Activated T-helper 9 cell treated with anti-CD3 and anti-CD28 coated beads, Interleukin-2, amount 50 U/mL, for 16 hours (primary cell): ENCODE results near the gene XDH.

Experiments used
- DNase-seq: peaks from one replicate; pipeline ENCODE4 v3.0.0-alpha.2; 2020; ENCODE audit warnings: low read depth

Gene XDH

DNA sequence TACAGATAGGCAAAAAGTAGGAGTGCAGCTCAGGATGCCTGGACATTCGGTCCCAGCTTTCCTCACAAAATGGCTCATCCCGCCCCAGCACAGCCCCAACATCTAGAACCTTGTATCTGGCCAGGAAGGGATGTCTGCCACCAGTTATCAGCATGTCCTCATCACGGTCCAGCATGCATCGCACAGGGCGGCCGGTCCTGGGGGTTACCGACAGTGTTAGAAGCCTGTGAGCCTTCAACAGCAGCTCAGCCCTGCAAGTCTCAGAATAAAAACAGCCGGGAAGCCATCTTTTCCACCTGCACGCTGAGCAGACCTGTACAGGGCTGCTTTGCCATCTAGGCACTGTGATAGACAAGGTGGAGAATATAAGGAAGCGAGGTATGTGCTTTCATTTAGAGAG, 49.2 kb downstream of the XDH start:
- no peak for DNase-seq

DNA sequence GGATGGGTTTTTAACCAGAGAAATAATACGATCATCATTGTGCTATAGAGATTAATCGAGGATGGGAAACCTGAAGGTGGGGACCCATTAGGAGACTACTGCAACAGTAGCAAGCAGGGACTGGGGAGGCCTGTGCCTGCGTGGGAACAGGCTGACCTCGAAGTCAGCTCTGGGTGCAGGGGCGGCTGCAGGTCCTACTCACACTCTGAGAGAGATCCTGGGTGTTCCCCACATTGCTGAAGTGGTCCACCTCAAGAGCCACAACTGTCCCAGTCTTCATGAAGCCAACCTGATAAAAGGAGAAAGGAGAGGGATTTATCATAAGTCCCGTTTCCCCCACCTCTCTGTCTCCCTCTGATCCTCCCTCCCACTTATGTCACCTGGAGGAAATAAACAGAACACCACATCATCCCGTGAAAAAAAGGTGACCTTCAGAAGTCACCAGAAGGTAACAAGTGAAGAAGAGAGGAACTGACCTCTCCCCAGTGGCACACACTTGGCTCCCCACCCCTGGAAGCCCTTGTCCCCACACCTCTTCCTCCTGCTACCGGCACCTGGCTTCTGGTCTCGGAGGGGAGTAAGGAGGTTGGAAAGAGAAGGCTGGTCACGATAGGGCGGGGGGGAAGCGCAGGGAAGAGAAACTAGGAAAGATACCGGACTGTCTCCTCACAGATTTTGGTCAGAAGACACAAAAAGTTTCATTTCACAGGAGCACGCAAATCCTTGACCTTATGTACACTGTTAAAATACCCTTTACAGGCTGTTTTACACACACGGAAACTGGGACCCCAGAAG, 50.4 kb downstream of the XDH start:
- no peak for DNase-seq

DNA sequence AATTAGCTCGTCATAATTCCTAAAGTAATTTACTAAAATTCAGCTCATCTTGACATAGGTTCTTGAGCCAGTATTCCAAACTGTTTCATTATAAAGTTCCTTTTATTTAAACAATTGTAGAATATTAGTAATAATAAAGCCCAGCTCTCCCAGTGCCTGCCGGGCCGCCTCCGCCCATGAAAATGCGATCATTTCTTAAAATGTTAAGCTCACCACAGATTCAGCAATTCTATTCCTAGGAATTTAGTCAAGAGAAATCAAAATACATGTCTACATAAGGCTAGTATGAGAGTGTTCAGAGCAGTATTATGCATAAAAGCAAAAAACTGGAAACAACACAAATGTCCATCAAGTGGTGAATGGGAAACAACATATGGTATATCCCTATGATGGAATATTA, 52.0 kb downstream of the XDH start:
- no peak for DNase-seq

DNA sequence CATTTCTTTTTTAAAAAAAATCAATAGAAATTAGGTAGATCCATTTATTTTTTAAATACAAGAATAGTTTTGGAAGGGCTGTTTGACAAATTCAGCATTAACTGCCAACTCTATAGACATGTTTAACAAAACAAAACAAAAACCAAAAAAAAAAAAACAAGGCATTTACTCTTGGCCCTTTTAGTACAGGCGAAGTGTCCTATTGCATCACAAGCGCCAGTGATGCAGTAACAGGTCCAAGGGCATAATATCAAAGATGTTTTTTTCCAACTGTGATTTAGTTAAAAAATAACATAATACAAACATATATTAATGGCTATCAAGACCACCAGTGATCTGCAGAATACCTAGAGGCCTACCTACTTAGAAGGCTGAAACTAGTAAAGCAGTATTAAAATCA, 55.3 kb downstream of the XDH start:
- no peak for DNase-seq

DNA sequence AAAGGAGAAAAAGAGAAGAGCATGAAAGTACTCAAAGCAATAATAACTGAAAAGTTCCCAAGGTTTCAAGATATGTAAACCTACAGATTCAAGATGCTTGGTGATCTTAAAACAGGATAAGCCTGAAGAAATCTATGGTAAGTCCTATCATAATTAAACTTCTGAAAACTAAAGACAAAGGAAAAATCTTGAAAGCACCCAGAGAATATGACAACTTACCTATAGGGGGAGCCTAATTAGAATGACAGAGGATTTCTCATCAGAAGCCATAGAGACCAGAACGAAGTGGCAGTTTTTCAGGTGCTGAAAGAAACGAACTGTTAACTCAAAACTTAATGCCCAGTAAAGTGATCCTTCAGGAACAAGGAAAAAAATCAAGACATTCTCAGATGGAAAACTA, 59.7 kb downstream of the XDH start:
- no peak for DNase-seq

DNA sequence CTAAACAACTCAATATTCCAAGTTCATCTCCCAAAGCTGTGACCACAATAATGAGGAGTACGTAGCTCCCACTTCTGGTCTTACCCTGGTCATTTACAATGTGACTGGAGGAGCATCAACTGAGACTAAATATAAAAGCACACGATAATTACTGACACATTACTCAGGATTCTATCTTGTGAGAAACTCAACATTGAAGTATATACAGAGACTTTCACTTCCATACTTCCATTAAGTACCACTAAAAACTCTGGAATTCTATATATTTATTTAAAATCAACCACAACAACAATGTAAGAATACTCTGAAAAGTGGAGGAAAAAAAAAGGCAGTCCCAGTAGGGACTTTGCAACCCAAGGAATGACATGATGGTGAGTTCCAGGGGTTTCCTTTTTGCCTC, 61.4 kb downstream of the XDH start:
- DNase-seq = no peak

DNA sequence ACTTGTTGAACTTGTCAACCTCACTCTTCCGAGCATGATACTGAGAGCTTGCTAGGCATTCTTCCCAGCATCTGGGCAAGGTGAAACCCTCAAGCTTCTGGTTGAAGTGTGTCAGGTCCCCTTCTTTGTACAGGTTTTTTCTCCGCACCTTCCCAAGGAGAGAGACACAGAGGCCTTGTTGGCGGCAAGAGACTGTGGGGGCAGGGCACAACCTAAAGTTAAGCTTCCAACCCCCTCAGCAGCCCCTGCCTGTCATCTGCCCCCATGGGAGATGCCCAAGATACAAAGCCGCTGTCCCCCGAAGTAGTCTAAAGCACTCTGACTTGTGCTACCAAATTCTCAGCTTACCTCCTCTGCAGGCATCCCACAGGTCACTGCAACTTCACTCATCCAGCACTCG, 64.9 kb downstream of the XDH start:
- DNase-seq = no peak

DNA sequence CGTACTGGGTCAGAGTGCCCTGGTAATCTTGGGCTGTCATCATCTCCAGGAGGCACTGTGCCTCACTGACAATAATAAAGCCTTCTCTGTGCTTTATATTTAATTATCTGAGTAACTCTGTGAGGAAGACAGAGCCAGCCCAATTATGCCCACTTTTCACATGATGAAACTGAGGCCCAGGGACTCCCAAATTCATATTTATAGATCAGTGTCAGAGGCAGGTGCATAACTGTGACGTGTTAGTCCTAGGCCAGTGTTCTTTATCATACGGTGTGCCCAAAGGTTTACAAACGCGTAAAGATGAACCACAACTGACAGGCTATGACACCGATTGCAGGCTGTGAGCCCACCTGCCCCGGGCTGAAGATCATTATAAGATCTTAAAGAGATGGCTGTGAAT, 65.4 kb downstream of the XDH start:
- no peak for DNase-seq

DNA sequence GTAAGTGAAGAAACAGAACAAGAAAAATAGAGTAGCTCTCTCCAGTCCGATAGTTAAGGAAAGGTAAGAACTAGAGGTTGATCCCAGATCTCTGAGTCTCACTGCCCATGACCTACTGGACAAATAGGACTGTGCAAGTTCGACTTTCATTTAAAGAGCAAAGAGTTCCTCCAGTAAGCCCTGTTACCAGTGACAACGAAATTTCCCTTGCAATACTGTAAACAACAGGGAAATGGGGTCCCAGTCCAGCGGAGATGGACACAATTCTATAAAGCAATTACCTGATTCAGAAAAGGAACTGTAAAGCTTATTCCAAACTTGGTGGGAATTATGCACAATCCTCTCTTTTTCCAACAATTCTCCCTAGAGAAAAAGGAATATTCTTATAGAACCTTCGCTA, 65.9 kb downstream of the XDH start:
- no peak for DNase-seq

DNA sequence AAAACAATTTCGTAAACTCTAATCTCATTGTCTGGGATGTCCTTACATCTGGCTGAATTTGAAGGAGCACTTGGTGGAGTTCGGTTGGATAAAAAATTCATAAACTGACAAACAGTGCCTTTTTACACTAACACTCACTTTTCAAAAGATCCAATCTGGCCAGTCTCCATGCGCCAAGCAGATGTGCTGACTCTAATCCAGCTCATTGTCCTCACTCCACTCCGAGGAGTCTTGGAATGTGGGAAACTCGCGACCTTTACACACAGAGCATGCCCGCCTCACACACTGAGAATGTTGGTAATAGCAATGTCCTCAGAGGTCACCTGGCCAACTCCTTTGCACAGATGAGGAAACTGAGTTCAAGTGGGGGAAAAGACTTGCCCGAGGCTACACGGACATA, 66.8 kb downstream of the XDH start:
- no peak for DNase-seq

DNA sequence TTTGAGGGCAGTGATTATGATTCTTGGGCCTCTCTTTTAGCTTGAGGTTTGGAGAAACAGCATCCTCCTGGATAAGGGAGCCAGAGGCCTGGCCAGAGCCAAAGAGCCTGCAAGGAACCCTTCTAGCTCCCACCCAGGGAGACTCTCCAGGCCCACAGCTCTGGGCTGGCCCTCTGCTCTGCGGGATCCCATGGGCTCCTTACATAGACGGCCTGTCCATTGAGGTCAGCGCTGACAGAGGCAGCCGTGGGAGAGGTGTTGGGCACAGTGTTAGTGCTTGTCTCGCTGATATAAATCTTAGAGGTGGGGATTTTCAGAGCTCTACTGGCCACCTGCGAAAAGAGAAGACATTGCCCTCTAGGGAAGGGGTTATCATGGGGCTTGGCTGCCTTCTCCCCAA, 67.2 kb downstream of the XDH start:
- no peak for DNase-seq

DNA sequence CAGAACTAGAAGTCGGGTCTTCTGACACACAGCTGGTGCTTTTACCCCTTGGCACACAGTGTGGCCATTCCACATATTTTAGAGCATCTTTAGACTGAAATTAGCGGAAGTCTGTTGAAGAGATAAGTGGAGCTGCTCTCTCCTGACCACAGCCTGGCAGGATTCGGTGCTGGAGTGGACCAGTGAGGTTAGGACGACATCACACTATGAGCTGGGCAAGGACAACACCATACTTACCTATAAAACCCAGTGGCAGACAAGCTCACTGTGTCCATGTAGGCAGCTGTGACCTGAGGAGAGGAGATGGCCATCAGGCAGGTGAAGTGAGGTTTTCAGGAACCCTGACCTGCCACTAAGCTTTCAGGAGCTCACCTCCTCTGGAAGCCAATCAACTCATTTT, 70.1 kb downstream of the XDH start:
- DNase-seq = no peak

DNA sequence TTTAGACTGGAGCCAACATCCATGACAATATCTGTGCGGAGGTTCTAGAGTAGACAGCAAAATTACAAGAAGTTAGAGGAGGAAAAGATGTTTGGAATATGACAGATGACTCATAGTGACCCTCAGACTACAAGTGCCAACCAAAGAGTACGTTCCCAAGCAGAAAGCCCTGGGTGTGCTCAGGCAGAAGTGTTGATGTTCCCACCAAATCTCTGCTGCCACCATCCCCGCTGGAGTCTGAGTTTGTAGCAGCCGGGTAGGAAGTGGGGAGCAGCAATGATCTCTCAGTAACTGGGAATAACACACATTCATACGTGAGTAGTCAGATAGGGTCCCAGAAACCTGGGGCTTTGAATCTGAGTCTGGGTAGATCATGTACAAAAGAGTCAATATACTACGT, 73.2 kb downstream of the XDH start:
- no peak for DNase-seq

DNA sequence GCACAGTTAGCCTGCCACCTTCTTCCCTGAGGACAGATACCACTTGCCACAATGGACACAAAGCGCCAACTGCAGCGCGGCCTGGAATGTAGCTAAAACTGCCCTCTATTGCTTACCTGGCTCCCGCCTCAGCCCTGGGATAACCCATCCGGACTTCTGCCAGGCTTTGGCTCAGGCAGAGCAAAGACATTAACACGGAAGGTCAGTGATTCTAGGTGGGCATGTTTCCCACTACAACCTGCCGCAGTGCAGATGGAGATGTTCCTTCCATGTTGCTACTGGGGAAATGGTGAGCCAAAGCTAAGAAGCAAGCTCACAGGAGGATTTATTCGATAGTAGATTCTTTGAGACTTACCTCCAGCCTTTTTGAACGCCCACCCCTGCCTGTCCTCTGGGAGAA, 74.8 kb downstream of the XDH start:
- no peak for DNase-seq

DNA sequence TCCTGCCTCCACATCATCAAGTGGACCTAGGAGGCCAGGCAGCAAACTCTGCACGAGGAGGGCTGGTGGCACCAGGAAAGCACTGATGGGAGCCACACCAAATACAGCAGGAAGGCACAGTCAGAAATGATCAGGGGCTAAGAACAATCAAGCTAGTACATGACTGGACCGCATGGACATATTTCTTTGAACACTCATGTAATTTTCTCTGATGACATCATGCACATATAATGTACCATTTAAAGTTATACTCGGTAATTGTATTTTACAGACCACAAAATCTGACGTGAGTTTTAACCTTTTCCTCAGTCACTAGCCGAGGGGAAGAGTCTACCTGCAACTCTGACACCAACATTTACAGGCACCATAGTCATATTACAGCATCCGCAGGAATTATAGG, 76.7 kb downstream of the XDH start:
- DNase-seq = no peak

DNA sequence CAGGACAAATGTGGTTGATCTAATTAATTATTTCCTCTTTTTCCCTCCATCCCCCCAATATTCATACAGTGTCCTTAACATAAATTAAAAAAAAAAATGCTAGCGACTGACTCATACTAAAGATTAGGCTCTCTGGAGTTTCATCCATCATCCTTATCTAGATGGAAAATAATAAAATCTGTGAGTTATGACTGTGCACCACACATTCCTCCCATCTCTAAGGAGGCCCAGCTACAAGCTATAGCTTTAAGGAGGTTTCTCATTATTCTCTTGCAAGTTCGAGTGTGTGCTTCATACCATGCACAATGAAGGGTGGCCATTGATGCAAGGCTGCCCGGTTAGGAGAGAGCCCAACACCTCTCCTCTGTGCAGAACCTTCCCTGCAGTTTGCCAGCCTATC, 77.3 kb downstream of the XDH start:
- DNase-seq = no peak

DNA sequence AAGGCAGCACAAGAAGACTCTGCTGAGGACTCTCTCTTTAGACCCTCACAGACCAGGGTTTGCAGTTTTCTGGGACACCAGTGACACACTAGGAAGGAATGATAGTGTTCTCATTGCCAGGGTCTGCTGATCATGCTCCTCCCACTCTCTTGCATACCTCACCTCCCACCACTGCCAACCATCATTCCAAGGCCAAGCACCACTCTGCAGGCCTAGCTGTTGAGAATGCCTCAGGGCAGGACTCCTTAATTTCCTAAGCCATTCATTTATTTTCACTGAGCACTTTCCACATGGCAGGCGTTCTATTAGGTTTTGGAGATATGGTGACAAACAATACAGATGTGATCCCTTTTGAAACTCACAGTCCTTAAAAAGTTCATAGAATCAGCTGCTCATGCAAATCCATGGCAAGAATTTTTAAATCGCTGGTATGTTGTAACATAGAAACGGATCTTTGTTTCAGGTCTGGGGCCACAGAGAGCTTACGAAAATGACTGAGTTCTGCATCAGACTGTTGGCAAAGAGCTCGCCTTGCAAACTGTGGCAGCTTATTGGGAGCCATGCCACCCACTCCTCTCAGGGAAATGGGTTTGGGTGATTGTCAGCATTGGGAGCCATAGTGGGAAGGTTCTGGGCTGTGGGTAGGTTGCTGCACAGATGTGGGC, 78.5 kb downstream of the XDH start:
- no peak for DNase-seq

DNA sequence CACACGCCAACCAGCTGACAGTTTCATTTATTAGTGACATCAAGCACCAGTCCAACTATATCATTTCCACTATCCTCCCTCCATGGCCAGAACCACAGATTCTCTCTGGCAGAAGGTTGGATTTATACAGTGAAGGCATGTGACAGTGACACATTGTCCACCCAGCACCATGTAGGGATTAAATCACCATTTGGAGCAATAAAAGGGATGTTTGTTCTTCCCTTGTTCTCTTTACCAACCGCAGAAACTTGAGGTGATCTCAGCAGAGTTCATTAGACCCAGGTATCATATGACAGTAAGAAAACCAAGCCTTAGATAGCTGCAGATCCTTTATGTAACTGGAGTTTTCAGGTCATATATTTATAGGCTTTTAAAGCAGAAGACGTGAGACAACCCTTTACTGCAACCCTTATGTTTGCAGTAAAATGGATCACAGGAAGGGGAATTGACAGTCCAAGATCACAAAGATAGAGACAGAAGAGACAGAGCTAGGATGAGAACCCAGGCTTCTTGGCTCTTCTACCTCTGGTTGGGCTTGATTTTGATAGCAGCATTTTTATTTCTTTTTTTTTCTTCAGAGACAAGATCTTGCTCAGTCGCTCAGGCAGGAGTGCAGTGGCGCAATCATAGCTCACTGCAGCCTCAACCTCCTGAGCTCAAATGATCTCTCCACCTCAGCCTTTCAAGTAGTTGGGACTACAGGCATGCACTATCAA, 80.1 kb downstream of the XDH start:
- DNase-seq = no peak

DNA sequence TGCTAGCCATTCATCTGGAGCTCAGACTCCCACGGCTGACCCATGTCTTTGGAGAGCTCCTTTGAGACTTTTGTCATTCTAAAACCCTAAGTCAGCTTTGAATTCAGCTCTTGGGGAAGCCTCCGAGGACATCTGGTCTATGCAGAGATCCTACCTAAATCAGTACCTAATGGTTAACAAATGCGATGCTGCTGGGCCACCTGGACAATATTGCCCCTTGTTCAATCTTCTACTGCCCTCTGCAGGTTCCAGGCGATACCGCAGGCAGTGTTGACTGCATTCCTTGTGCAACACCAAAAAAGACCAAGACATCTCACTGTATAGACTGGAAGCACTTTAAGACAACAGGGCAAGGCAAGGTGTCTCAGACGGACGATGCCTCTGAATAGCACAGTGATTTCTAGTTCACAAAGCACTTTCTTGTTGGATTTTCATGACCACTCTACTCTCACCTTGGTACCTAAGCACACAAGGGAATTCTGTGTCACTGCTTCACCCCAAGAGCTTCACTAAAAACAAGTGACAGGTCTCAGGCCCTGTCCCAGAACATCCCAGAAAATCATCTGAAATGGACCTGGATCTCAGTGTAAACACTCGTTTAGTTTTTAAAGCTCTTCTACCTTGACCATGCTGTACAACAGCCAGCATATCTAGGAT, 80.9 kb downstream of the XDH start:
- peak; percentile 63 for DNase-seq

DNA sequence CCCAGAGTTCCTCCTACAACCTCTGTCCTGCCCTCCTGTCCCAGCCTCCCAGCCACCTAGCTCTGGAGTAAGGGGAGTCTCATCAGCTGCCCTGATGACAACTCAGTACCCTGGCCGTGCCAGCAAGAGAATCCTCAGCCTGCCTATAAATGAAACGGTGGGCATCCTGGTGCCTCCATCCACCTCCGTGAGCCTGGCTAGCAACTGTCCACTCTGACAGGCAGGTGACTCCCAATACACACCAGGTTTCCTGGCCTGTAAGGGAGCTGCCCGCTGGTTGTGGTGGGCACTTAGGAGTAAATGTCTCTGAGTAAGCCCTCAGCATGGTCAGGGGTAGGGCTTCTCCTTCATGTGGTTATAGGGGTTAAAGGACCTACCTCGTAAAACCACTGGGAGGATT, 81.5 kb downstream of the XDH start:
- no peak for DNase-seq

DNA sequence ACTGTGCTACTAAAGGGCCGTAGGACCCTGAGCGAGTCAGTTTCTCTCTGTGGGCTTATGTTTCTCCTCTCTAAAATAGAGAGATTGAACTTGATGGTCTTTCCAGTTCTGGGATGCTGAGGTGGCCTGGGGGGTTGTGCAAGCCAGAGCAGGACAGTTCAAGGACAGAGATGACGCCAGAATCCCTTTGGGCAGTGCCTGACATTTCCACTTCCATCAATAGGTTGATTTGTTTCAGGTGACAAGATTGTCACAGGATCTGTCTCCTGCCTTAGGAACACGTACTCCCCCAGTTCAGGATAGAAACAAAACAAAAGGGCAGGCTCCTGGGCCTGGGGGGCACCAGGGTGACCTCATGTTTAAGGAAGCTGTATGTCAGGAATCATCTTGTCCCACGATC, 82.0 kb downstream of the XDH start:
- DNase-seq = no peak

DNA sequence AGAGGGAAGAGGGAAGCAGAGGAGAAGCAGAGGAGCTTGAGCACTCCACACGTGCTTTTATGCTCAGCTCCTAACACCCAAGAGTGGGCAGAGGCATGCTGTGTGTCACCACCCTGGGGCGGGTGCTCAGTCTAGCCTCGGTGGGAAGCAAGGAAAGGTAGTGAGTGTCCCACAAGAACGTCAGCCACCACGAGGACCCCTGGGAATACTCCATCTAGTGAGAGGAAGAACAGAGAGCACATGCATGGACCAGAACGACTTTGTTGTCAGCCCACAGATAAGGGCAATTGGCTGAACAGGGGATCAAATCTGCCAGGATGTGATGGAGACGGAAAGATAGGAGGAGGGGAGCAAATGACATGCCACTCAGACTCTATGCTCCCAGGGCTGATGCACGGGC, 83.4 kb downstream of the XDH start:
- DNase-seq = no peak

DNA sequence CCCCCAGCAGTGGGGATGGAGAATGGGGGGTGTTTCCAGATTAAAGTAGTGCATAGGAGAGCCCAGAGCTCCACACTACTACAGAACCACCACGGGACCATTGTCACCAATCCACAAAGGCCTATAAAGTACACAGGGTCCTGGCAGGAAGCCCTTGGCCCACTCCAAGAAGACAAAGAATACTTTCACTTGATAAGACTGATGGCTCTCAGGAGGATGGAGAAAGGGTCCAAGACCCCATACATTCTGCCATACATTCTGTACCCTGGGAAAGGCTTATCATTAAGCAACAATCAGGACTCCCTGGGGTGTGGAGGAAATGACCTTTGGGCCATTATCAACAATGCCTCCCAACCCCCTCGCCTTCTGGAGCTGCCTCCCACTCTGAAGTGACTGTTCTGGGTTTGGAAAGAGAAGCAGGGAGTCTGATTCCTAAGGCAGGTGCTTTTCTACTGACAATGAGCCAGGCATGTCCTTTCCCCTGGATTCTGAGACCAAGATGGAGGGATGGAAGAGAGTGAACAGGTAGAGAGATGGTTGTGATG, 85.4 kb downstream of the XDH start:
- DNase-seq = no peak
